NT2/D1 (cell line): ENCODE measurements around the gene RETREG3.

Source experiments
- DNase-seq: peaks from one replicate; pipeline ENCODE4 v3.0.0-alpha.2; 2011; ENCODE audit warnings: low read depth, low spot score
- H3K27me3 ChIP-seq: 2 replicates; pipeline ENCODE4 v1.6.0; 2011; ENCODE audit warnings: mild to moderate bottlenecking; ENCODE audit not compliant: insufficient read length, insufficient read depth
- H3K36me3 ChIP-seq: 2 replicates; pipeline ENCODE4 v1.6.1; 2011; ENCODE audit warnings: mild to moderate bottlenecking, low read length, mixed read lengths; ENCODE audit not compliant: insufficient read depth, insufficient read length
- H3K4me1 ChIP-seq: 2 replicates; pipeline ENCODE4 v1.5.1; 2011; ENCODE audit not compliant: insufficient read depth, insufficient read length
- H3K4me3 ChIP-seq: 2 replicates; pipeline ENCODE4 v1.5.1; 2011; ENCODE audit warnings: low read depth; ENCODE audit not compliant: insufficient read length
- H3K9ac ChIP-seq: 2 replicates; pipeline ENCODE4 v1.6.0; 2011; ENCODE audit warnings: low read depth; ENCODE audit not compliant: insufficient read length
- H3K9me3 ChIP-seq: 2 replicates; pipeline ENCODE4 v1.5.1; 2011; ENCODE audit warnings: mild to moderate bottlenecking, low read length; ENCODE audit not compliant: insufficient read depth
- SUZ12 ChIP-seq: IDR thresholded peaks from 2 replicates; pipeline ENCODE4 v1.6.1; 2011; ENCODE audit not compliant: insufficient read length, insufficient read depth; ENCODE audit errors: extremely low read depth
- YY1 ChIP-seq: IDR thresholded peaks from 2 replicates; pipeline ENCODE4 v1.6.1; 2011; ENCODE audit not compliant: insufficient read length, insufficient read depth
- ZNF274 ChIP-seq: IDR thresholded peaks from 2 replicates; pipeline ENCODE4 v1.6.1; 2011; ENCODE audit warnings: mild to moderate bottlenecking, low read depth, low read length

The RETREG3 gene

GRCh38 chr17:42607769-42608168 is 1.4 kb downstream of the RETREG3 start:
- Histone ChIP-seq H3K36me3 (peaks cover 27% of the 10 kb centered on the region), H3K9ac (peak overlapping the region; percentile 100), H3K4me3 (no peak overlapping the region), H3K4me1 (no peaks in the 10 kb centered on the region), H3K27me3 (no peaks in the 10 kb centered on the region), H3K9me3 (no peaks in the 10 kb centered on the region)
- no peak for DNase-seq
- TF ChIP-seq SUZ12 = no peak
- no peak for TF ChIP-seq YY1
- no peak for TF ChIP-seq ZNF274

DNA sequence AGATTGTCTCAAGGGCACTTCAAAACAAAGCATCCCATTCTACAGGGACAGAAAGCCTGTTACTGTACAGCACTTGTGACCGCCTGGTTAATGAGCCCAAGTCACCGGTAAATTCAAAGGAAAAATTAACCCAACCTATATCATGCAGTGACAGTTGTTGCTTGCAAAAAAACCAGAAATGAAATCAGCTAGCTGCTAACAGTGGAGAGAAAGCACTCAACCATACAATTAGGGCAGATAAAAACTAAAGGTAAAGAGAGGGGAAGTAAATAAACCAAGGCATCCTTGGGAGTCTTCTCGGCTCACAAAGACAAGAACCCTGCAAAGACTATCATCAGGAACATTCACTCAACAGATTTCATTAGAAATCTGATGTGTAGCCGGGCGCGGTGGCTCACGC is 5.9 kb downstream of the RETREG3 start:
- no peaks in the 10 kb centered on the region for H3K4me1 ChIP-seq
- DNase-seq = no peak
- H3K9ac ChIP-seq = no peak overlapping the region
- H3K36me3 ChIP-seq = peaks cover 5% of the 10 kb centered on the region
- H3K4me3 ChIP-seq = no peak overlapping the region
- no peaks in the 10 kb centered on the region for H3K27me3 ChIP-seq
- no peaks in the 10 kb centered on the region for H3K9me3 ChIP-seq
- TF ChIP-seq SUZ12 (no peak), YY1 (no peak), ZNF274 (no peak)

- H3K27me3 ChIP-seq = no peaks in the 10 kb centered on the region
- H3K9ac ChIP-seq = no peak overlapping the region
- no peaks in the 10 kb centered on the region for H3K9me3 ChIP-seq
- peaks cover 3% of the 10 kb centered on the region for H3K36me3 ChIP-seq
- TF ChIP-seq ZNF274 (no peak), SUZ12 (no peak), YY1 (no peak)
- H3K4me3 ChIP-seq = no peak overlapping the region
- DNase-seq = no peak
- no peaks in the 10 kb centered on the region for H3K4me1 ChIP-seq
These were observed 10.3 kb downstream of the RETREG3 start for GRCh38 chr17:42598905-42599304.

GRCh38 chr17:42596386-42596785 is 12.8 kb downstream of the RETREG3 start:
- Histone ChIP-seq H3K9ac (no peak overlapping the region), H3K4me3 (no peak overlapping the region), H3K4me1 (no peaks in the 10 kb centered on the region), H3K9me3 (no peaks in the 10 kb centered on the region), H3K27me3 (no peaks in the 10 kb centered on the region), H3K36me3 (peaks cover 4% of the 10 kb centered on the region)
- TF ChIP-seq ZNF274 (no peak), SUZ12 (no peak), YY1 (no peak)
- DNase-seq = no peak

DNA sequence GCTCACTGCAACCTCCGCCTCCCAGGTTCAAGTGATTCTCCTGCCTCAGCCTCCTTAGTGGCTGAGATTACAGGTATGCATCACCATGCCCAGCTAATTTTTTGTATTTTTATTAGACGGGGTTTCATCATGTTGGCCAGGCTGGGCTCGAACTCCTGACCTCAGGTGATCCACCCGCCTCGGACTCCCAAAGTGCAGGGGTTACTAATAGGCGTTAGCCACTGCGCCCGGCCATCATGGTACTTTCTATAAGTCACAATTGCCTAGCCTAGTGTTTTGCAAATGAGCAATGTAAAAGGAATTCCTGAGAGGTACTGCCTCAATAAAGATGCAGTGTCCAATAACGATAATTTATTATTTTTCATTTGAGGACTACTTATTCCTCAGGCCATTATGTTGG is 17.8 kb downstream of the RETREG3 start:
- Histone ChIP-seq H3K4me1 (no peaks in the 10 kb centered on the region), H3K9ac (no peak overlapping the region), H3K36me3 (peaks cover 42% of the 10 kb centered on the region), H3K4me3 (no peak overlapping the region), H3K9me3 (no peaks in the 10 kb centered on the region), H3K27me3 (no peaks in the 10 kb centered on the region)
- DNase-seq = no peak
- TF ChIP-seq YY1 (no peak), ZNF274 (no peak), SUZ12 (no peak)

DNA sequence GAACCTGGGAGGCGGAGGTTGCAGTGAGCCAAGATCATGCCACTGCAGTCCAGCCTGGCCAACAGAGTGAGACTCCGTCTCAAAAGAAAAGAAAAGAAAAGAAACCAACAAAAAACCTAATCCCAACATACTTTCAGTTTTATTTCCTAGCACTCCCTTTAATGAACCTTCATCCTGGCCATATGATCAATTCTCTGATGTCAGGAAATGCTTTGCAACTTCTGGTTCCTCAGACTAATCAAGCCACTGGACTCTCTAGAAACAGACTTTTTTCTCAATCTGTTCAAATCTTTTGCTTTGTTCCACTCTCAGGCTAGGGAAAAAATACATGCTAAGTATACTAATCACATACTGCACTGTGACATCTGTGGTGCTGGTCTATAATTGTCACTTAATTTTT is 18.3 kb downstream of the RETREG3 start:
- no peaks in the 10 kb centered on the region for H3K4me1 ChIP-seq
- H3K9me3 ChIP-seq = no peaks in the 10 kb centered on the region
- no peak overlapping the region for H3K4me3 ChIP-seq
- DNase-seq = no peak
- TF ChIP-seq SUZ12 (no peak), YY1 (no peak), ZNF274 (no peak)
- H3K27me3 ChIP-seq = no peaks in the 10 kb centered on the region
- H3K9ac ChIP-seq = no peak overlapping the region
- peaks cover 47% of the 10 kb centered on the region for H3K36me3 ChIP-seq

DNA sequence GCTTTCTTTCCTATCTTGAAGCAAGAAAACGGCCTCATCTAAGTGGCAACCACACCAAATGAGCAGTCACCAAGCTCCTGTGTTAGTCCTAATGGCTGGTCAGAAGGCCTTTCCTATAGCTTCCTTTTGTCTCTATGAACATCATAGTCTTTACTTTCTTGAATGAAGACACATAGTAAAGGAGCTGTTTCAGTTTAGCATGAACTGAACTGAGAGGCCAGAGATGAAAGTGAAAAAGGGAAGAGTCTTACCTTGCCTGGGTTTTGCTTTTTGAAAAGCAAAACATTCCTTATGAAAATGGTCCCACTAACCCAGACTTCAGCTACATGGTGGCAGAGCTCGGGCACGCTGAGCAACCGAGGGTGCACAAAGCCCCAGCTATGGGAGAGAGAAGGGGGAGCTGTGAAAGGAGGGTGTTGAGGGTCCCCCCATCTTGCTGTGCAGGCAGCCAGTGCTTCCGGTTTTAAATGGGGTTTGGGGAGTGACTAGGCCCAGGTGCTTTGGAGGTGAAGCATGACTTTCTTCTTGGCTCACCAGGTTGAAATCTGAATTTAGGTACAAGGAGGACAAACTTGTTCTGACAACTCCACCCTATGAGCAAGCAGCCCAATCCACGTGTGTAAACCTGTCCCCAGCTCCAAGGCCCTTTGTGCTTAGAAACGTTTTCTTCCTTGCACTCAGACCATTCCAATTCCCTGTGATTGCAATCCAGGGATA is 22.5 kb downstream of the RETREG3 start:
- Histone ChIP-seq H3K4me1 (no peaks in the 10 kb centered on the region), H3K27me3 (no peaks in the 10 kb centered on the region), H3K9me3 (no peaks in the 10 kb centered on the region), H3K9ac (no peak overlapping the region), H3K36me3 (peaks cover 84% of the 10 kb centered on the region), H3K4me3 (no peak overlapping the region)
- DNase-seq = no peak
- TF ChIP-seq ZNF274 = no peak

- no peak for TF ChIP-seq SUZ12
- TF ChIP-seq ZNF274 = no peak
- no peak for TF ChIP-seq YY1
- no peak for DNase-seq
- Histone ChIP-seq H3K4me3 (no peak overlapping the region), H3K36me3 (peaks cover 83% of the 10 kb centered on the region), H3K4me1 (no peaks in the 10 kb centered on the region), H3K27me3 (no peaks in the 10 kb centered on the region), H3K9me3 (no peaks in the 10 kb centered on the region), H3K9ac (no peak overlapping the region)
These were observed 23.8 kb downstream of the RETREG3 start for GRCh38 chr17:42585353-42585752.
